ENCODE results near the gene ST14. TPM values are rescaled to one million over a fixed set of nuclear protein-coding genes. Genes with fewer than 3 reads are reported as not detected.

The ST14 gene
- total RNA-seq, 1 donor from 2014 or later = 0.12 TPM

DNA sequence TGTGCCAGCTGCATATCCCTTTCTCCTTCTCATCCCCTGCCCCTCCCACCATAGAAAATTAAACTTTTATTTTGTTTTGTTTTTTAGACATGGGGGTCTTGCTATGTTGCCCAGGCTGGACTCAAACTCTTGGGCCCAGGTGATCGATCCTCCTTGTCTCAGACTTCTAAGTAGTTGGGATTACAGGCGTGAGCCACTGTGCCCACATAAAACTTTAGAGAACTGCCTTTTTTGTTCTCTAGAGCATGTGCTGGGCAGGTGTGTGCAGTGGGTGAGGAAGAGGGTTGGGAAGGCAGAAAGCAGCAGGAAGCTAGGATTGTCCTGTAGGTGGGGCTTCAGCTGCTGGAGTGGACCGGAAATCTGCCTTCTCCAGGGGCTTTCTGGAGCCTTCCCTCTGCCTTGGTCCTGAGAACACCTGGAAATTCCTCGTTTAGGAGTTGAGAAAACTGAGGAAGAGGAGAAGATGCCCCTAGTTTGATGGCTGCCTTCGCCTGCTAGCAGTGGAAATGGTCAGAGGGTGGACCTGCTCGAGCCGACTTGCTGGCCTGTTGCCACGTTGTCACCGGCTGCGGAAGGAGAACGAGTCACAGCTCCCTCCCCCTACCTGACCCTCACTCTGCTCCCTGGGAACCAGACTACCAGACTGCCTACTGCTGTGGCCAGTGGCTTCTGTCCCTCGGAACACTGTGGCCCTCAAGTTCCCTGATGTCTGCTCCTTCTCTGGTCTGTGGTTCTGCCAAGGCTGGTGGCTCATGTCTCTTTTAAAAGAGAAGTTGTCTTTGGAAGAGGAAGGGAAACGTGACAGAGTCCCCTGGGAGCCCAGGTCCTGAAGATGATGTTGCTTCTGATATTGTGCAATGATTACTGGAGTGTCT lies 4.0 kb downstream of the ST14 start:
- Mint-ChIP-seq H3K9me3 (ENCODE audit: unreplicated experiment) (peaks cover 2% of the 10 kb centered on the region), H3K27ac (ENCODE audit: unreplicated experiment) (no peak overlapping the region), H3K36me3 (ENCODE audit: unreplicated experiment) (peaks cover 6% of the 10 kb centered on the region), H3K4me3 (ENCODE audit: unreplicated experiment) (no peak overlapping the region), H3K4me1 (ENCODE audit: low read depth, unreplicated experiment) (peaks cover 14% of the 10 kb centered on the region), H3K27me3 (ENCODE audit: unreplicated experiment) (peaks cover 9% of the 10 kb centered on the region)
- TF ChIP-seq, protein P1, sequence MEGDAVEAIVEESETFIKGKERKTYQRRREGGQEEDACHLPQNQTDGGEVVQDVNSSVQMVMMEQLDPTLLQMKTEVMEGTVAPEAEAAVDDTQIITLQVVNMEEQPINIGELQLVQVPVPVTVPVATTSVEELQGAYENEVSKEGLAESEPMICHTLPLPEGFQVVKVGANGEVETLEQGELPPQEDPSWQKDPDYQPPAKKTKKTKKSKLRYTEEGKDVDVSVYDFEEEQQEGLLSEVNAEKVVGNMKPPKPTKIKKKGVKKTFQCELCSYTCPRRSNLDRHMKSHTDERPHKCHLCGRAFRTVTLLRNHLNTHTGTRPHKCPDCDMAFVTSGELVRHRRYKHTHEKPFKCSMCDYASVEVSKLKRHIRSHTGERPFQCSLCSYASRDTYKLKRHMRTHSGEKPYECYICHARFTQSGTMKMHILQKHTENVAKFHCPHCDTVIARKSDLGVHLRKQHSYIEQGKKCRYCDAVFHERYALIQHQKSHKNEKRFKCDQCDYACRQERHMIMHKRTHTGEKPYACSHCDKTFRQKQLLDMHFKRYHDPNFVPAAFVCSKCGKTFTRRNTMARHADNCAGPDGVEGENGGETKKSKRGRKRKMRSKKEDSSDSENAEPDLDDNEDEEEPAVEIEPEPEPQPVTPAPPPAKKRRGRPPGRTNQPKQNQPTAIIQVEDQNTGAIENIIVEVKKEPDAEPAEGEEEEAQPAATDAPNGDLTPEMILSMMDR (IDR thresholded peaks at IDR 0.05; ENCODE audit: partially characterized antibody, unreplicated experiment) = no peak
- DNase-seq = no peak

DNA sequence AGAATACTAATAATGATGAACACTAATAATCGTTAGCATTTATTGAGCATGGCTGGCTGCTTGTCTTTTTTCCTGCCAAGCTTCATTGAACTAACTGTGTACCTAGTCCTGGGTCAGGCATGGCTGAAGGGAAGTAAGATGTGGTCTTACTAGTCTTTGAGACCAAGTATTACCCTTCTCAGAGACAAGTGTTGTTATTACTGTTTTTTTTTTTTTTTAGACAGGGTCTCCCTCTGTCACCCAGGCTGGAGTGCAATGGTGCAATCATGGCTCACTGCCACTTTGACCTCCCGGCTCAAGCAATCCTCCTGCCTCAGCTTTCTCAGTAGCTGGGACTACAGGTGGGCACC lies 4.6 kb downstream of the ST14 start:
- Mint-ChIP-seq H3K36me3 (ENCODE audit: unreplicated experiment) (no peaks in the 10 kb centered on the region), H3K4me1 (ENCODE audit: low read depth, unreplicated experiment) (peaks cover 14% of the 10 kb centered on the region), H3K4me3 (ENCODE audit: unreplicated experiment) (no peak overlapping the region), H3K27me3 (ENCODE audit: unreplicated experiment) (peaks cover 5% of the 10 kb centered on the region), H3K27ac (ENCODE audit: unreplicated experiment) (no peak overlapping the region), H3K9me3 (ENCODE audit: unreplicated experiment) (no peaks in the 10 kb centered on the region)
- TF ChIP-seq, protein P1 (IDR thresholded peaks at IDR 0.05; ENCODE audit: partially characterized antibody, unreplicated experiment) = no peak
- DNase-seq = no peak

DNA sequence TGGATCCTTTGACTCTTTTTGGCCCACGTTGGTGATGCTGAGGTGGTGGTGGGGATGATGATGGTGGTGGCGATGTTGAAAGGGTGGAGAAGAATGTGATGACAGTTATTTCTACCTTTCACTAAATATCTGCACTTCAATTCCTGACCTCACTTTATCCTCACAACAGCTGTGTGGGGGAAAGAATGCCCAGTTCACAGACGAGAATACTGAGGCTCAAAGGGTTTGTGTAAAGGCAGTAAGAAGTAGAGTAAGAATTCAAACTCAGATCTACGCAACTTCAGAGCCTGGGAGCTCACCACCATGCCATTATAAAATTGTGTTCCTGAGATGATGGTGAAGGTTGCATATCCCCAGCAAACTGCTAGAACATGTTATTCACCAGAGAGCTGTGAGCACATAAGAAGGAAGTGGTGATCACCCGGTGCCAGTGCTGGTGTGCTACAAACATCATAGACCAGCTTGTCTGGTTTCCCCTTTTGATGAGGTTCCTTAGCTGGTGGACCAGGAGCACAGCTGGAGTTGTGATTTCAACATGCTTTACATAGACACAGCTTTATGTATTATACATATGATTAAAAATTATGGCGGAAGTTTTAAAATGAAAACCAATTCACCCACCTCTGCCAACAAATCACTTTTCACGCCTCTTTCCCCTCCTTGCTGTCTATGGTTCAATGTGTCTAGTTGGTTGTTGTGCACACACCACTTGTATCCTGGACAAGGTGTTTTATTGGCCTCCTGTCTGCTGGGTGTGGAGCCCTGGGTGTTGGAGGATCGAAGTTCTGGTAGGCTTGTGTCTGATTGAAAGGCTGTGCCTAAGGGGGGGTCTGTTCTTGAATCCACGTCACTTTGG lies 6.2 kb downstream of the ST14 start:
- peaks cover 4% of the 10 kb centered on the region for H3K9me3 Mint-ChIP-seq (ENCODE audit: unreplicated experiment)
- peaks cover 7% of the 10 kb centered on the region for H3K27me3 Mint-ChIP-seq (ENCODE audit: unreplicated experiment)
- H3K4me1 Mint-ChIP-seq (ENCODE audit: low read depth, unreplicated experiment) = peaks cover 13% of the 10 kb centered on the region
- H3K4me3 Mint-ChIP-seq (ENCODE audit: unreplicated experiment) = no peak overlapping the region
- H3K36me3 Mint-ChIP-seq (ENCODE audit: unreplicated experiment) = peaks cover 7% of the 10 kb centered on the region
- H3K27ac Mint-ChIP-seq (ENCODE audit: unreplicated experiment) = no peak overlapping the region
- no peak for DNase-seq
- TF ChIP-seq, protein P1 (IDR thresholded peaks at IDR 0.05; ENCODE audit: partially characterized antibody, unreplicated experiment) = no peak

GRCh38 chr11:130166457-130166784 lies 6.8 kb downstream of the ST14 start:
- Mint-ChIP-seq H3K27me3 (ENCODE audit: unreplicated experiment) (peaks cover 8% of the 10 kb centered on the region), H3K4me1 (ENCODE audit: low read depth, unreplicated experiment) (peaks cover 12% of the 10 kb centered on the region), H3K27ac (ENCODE audit: unreplicated experiment) (no peak overlapping the region), H3K9me3 (ENCODE audit: unreplicated experiment) (peaks cover 5% of the 10 kb centered on the region), H3K36me3 (ENCODE audit: unreplicated experiment) (peaks cover 7% of the 10 kb centered on the region), H3K4me3 (ENCODE audit: unreplicated experiment) (no peak overlapping the region)
- TF ChIP-seq, protein P1 (IDR thresholded peaks at IDR 0.05; ENCODE audit: partially characterized antibody, unreplicated experiment) = no peak
- DNase-seq = no peak

DNA sequence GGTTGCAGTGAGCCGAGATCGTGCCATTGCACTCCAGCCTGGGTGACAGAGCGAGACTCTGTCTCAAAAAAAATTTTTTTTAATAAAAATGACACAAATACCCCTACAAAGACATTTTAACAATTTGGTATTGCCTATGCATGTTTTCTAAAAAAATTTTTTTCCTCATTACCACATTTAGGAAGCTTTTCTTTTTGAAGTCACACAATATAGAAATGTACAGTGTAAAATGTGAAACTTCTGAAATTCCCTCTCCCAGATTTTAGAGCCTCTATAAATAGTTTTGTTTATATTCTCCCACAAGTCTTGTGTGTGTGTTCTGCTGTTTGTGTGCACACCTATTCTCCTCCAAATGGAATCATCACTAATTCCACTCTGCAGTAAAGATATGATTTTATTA lies 7.6 kb downstream of the ST14 start:
- H3K27ac Mint-ChIP-seq (ENCODE audit: unreplicated experiment) = no peak overlapping the region
- no peak for DNase-seq
- peaks cover 7% of the 10 kb centered on the region for H3K4me1 Mint-ChIP-seq (ENCODE audit: low read depth, unreplicated experiment)
- H3K4me3 Mint-ChIP-seq (ENCODE audit: unreplicated experiment) = no peak overlapping the region
- H3K9me3 Mint-ChIP-seq (ENCODE audit: unreplicated experiment) = peaks cover 5% of the 10 kb centered on the region
- H3K27me3 Mint-ChIP-seq (ENCODE audit: unreplicated experiment) = peaks cover 8% of the 10 kb centered on the region
- TF ChIP-seq, protein P1 (IDR thresholded peaks at IDR 0.05; ENCODE audit: partially characterized antibody, unreplicated experiment) = no peak
- H3K36me3 Mint-ChIP-seq (ENCODE audit: unreplicated experiment) = peaks cover 7% of the 10 kb centered on the region

Data from glutamatergic neuron (in vitro differentiated cells).